ENCODE results near the gene ZDHHC11B.

ZDHHC11B gene

DNA sequence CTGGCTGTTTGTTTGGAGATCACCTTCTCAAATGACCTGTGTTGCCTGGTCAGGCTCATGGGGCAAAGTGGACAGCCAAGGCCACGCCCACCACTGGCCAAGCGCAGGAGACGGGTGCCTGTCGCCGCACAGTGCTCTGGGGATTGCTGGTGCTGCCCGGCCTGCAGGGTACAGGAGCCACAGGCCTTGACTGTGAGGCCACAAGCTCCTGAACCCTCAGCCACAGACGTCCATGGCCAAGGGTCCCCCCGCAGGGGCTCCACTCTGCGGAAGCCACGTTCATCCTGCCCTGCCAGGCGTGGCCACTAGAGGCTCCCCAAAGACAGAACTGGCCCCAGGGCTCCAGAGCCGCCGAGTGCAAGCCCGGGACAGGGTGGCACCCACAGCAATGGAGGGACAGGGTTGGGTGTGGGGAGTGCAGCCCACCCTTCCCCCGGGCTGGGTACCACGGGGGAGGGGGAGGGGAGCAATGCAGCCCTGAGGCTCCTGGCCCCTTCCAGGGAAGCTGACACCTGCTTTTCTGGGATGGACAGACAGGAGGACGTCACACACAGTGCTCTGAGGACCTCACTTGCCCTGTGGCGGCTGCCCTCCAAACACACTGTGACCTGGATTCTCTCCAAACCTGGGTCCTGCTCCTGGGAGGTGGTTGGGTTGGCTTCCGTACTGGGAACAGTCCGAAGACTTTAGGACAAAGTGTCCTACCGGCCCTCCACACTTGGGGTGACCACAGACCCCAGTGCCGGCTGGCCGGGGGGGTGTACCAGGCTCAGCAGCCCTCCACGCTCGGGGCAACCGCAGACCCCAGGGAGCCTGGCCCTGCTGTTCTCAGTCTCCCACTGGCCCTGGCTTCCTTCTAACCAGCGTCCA lies 112.8 kb downstream of the ZDHHC11B start:
- DNase-seq = peak; percentile 71 to 74

- DNase-seq = no peak
These were observed 113.9 kb downstream of the ZDHHC11B start for GRCh38 chr5:670396-671270.

DNA sequence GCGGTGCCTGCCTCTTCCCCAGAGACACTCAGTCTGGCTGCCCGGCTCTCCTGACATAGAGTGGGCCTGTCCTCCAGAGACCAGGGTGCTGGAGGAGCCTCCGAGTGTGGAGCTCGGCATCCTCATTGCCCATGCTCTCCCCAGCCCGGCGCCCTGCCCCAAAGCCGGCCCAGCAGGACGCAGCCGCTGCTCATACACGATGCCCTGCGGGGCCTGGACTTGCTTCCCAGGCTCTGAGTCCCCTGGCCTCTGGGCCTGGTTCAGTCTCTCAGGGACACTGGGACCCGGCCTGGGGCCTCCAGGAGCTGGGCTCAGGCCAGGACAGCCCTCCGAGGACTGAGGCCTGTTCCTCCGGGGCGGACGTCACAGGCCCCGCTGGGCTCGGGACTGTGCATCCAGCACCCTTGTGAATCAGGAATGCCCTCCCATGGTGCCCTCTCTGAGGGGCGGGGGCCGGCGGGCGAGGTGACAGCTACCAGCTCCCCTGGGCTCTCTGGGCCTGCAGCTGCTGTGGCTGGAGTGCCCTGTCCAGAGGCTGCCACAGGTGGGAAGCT lies 114.6 kb downstream of the ZDHHC11B start:
- no peak for DNase-seq

DNA sequence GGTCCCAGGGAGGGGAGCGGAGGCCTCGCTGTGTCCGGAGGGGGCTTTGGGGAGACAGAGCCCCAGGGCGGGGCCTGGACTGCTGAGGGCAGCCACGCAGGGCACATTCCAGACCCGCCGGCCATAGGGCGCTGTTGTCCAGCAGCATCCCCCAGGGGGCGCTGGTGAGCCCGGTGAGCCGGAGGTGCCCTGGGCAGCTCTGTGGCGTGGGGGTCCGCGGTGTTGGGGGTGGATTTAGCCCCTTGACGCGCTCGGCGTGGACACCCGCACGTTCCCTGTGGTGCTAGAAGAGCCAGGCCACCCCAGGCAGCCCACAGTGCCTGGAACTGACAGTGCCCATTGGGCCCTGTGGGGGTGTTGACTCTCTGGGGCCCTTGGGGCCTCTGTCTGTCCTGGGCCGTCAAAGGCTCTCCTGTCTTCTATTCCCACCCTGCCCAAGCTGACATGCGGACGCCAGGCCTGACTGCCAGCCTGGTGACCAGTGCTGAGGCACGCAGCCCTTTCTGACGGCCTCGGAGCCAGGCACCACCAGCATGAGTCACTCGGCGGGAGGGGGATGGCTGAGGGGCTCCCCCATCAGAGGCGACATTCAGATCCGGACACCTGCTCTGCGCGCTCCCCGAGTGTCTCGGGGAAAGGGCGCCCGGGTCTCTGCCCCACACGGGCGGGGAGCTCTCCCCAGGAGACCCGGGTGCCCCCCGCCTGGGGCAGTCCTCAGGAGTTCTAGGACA lies 115.3 kb downstream of the ZDHHC11B start:
- peak in 1 of 2 donors; percentile 47 for DNase-seq

- DNase-seq = no peak
These were observed 116.1 kb downstream of the ZDHHC11B start for GRCh38 chr5:668283-668995.

DNA sequence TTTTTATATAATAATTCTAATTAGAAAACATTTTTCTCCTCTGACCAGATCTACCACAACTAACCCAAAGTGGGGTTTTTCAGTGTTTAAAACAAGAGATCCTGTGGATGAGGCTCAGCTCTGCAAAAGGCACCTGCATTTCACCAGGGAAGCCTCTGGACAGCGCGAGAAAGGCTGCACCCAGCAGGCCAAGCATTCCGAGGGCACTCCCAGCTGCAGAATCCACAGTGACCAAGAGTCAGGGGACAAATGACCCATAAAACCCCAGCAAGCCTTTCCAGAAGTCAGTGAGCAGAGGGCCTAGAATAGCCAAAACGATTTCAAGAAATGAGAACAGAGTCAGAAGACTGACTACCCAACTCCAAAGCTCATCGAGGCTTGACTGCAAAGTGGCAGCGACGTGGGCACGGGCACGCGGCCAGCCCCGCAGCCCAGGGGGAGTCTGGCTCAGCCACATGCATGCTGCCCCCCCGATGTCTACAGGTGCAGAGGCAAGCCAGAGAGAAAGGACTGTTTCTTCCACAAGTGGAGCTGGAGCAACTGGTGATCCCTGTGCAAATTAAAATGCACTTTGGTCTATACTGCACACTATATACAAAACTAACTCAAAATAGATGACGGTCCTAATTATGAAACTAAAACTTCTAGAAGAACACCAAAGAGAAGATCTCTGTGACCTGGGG lies 117.6 kb downstream of the ZDHHC11B start:
- no peak for DNase-seq

GRCh38 chr5:665956-666711 lies 118.4 kb downstream of the ZDHHC11B start:
- no peak for DNase-seq

DNA sequence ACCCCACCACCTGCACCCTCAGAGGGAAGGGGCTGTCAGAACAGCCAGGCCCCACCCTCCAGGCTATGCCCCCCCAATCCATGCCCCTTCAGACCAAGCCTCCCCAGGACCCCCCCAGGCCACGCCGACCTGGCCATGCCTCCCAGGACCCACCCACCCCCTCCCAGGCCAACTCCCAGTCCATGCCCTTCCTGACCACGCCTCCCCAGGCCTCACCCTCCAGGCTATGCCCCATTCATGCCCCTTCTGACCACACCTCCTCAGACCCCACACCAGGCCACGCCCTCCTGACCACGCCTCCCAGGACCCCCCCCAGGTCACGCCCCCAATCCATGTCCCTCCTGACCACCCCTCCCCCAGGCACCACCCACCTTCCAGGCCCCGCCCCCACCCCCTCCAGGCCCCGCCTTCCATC lies 119.0 kb downstream of the ZDHHC11B start:
- no peak for DNase-seq

DNA sequence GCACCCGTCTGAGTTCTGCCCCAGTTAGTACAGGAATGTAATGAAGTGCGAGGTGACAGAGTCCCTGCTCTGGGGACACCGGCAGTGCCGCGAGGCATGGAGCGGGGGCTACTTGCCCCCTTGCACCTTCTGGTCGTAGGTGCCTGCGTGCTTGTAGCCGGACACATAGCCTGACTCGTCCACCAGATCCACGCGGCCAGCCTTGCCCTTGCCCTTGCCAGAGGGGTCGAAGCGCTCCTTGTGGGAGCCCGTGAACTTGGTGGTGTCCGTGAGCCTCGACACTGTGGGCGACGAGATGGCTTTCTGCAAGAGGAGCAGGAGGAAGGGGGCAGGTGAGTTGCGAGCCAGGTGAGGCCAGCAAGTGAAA lies 119.6 kb downstream of the ZDHHC11B start:
- no peak for DNase-seq

GRCh38 chr5:664343-664993 lies 120.1 kb downstream of the ZDHHC11B start:
- DNase-seq = no peak

- no peak for DNase-seq
These were observed 120.8 kb downstream of the ZDHHC11B start for GRCh38 chr5:663436-664342.

DNA sequence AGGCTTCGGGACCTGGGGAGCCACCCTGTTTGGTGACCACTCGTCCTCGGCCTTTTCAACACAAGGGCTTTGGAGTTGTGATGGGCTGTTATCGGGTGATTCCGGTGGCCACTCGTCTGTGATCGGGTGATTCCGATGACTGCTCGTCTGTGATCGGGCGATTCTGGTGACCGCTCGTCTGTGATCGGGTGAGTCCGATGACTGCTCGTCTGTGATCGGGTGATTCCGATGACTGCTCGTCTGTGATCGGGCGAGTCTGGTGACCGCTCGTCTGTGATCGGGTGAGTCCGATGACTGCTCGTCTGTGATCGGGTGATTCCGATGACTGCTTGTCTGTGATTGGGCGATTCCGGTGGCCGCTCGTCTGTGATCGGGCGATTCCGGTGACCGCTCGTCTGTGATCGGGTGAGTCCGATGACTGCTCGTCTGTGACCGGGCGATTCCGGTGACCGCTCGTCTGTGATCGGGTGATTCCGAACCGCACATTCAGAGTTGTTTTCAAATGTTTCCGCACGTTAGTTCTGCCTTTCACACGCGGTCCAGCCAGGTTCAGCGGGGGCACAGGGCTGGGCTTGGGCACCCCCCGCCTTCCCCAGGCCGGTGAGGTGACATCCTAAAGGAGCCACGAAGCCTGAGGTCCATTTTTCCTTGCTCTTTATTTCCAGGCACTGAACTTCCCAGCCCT lies 121.6 kb downstream of the ZDHHC11B start:
- no peak for DNase-seq

GRCh38 chr5:661891-662750 lies 122.4 kb downstream of the ZDHHC11B start:
- no peak for DNase-seq

- no peak for DNase-seq
These were observed 124.0 kb downstream of the ZDHHC11B start for GRCh38 chr5:660491-661030.
